H1 (cell line): ENCODE data around the gene NEK11. TPM values are rescaled to one million over a fixed set of nuclear protein-coding genes. Genes with fewer than 3 reads are reported as not detected.

Experiments used
- CHD1 ChIP-seq: IDR thresholded peaks from 2 replicates; pipeline ENCODE4 v1.6.1; 2012; ENCODE audit warnings: low read depth, low read length, improper control_type of control experiment
- RAD21 ChIP-seq, 2 experiments: IDR thresholded peaks in 1 of 2; conservative IDR thresholded peaks in 1 of 2; 2 replicates each; pipeline ENCODE4 v1.6.1; 2011; ENCODE audit warnings: low read depth in 2 of 2, low read length in 2 of 2, improper control_type of control experiment in 1 of 2, inconsistent platforms in 1 of 2, mild to moderate bottlenecking in 1 of 2, moderate library complexity in 1 of 2
- polyA plus RNA-seq, 7 experiments: library from polyadenylated mRNA; depleted of rRNA in 3 of 7; stranded (reverse) in 5 of 7; unstranded in 2 of 7; fragments of >200 nt in 5 of 7; fragments of 200-250 nt in 2 of 7; gene quantifications; 1 replicate in 5 of 7; 2 replicates in 1 of 7; 4 replicates in 1 of 7; pipeline versions ENCODE4 v1.2.1 to v1.2.3, GENCODE V29; 2011 to 2013; ENCODE audit warnings: missing spikeins in 2 of 7, mixed read lengths in 2 of 7
- total RNA-seq: library from RNA; stranded (reverse); fragmentation: NEBNext Ultra II Directional; extraction: Animal tissue kit (Norgen Biotek cat#: 25700); gene quantifications from 2 replicates; pipeline ENCODE4 v1.2.1, GENCODE V29; 2021
- TF ChIP-seq, protein P1 (sequence below): IDR thresholded peaks from 2 replicates; pipeline ENCODE4 v1.6.1; 2012; ENCODE audit warnings: inconsistent platforms

NEK11 gene
- total and polyA plus RNA-seq, 2 of the 8 experiments (the other 6 are each of a cell fraction or from before 2014, with no cell fraction given), result 0.60 TPM; not detected in 1

- TF ChIP-seq CHD1 (no peak), RAD21 (IDR thresholded peaks at IDR 0.05 in 1 of 2, conservative IDR thresholded peaks at IDR 0.05 in 1 of 2; ENCODE audit: low read depth in 2 of 2, low read length in 2 of 2) (no peak)
- TF ChIP-seq, protein P1, sequence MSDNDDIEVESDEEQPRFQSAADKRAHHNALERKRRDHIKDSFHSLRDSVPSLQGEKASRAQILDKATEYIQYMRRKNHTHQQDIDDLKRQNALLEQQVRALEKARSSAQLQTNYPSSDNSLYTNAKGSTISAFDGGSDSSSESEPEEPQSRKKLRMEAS, result no peak
Measured at GRCh38 chr3:131082871-131083863, 56.5 kb downstream of the NEK11 start (continued).
